IMR-90 (cell line): ENCODE measurements around the gene CCN5.
"Not testable (repeated sequence)": the region's sequence is repeated elsewhere in the genome, so short reads cannot be mapped to it uniquely, and the experiment has no call there.

ENCODE experiments used
- CTCF ChIP-seq: conservative IDR thresholded peaks from 2 replicates; pipeline ENCODE4 v1.5.1; 2012; ENCODE audit warnings: mild to moderate bottlenecking, low read depth, low read length, improper control_type of control experiment
- NFE2L2 ChIP-seq: fragments of 150-350 bp; IDR thresholded peaks from 2 replicates; pipeline ENCODE4 v1.6.1; 2016; ENCODE audit warnings: low read depth, mild to moderate bottlenecking, low read length
- POLR2A ChIP-seq: IDR thresholded peaks from 2 replicates; pipeline ENCODE4 v1.6.1; 2012; ENCODE audit warnings: mild to moderate bottlenecking, low read depth, low read length

- not testable (repeated sequence) for TF ChIP-seq CTCF, NFE2L2, POLR2A
Measured at GRCh38 chr20:44670851-44671250, 44.3 kb upstream of the CCN5 start.
